Activated B cell treated with CpG ODN at 0.5 μM for 24 hours (primary cell): ENCODE measurements around the gene ARL15. TPM values are rescaled to one million over a fixed set of nuclear protein-coding genes. Genes with fewer than 3 reads are reported as not detected.

ENCODE experiments used
- ATAC-seq: fragments of 200-7000 bp; cut with Tn5 transposase; one replicate; pipeline ENCODE4 v1.10.0; 2021; ENCODE audit warnings: low read depth, mild to moderate bottlenecking, moderate library complexity
- CTCF ChIA-PET: fragments of 350-600 bp; sonication (Branson Sonifier 250); formaldehyde crosslinking; loops from one replicate; lab custom pipeline; 2021; ENCODE audit warnings: antibody characterized with exemption; lab: Charles Lee
- POLR2A ChIA-PET: fragments of 350-600 bp; sonication (Branson Sonifier 250); formaldehyde crosslinking; loops from one replicate; lab custom pipeline; 2021; ENCODE audit warnings: antibody characterized with exemption; lab: Charles Lee
- DNase-seq: peaks from one replicate; pipeline ENCODE4 v3.0.0; 2022
- H3K27ac Mint-ChIP-seq: one replicate; pipeline ENCODE4 v1.8.0; 2020; ENCODE audit warnings: mixed read lengths
- H3K27me3 Mint-ChIP-seq: one replicate; pipeline ENCODE4 v1.8.0; 2021; ENCODE audit warnings: mixed read lengths
- H3K36me3 Mint-ChIP-seq: one replicate; pipeline ENCODE4 v1.8.0; 2021; ENCODE audit warnings: low read depth, mixed read lengths
- H3K4me1 Mint-ChIP-seq: one replicate; pipeline ENCODE4 v1.8.0; 2021; ENCODE audit warnings: mixed read lengths
- H3K4me3 Mint-ChIP-seq: one replicate; pipeline ENCODE4 v1.8.0; 2020; ENCODE audit warnings: mild to moderate bottlenecking, mixed read lengths
- H3K9me3 Mint-ChIP-seq: one replicate; pipeline ENCODE4 v1.8.0; 2020; ENCODE audit warnings: mixed read lengths
- CTCF ChIP-seq: fragments of 200-600 bp; IDR thresholded peaks from one replicate; pipeline ENCODE4 v1.8.0; 2022; ENCODE audit warnings: antibody characterized with exemption, mild to moderate bottlenecking
- intact Hi-C: fragments of 100-400 bp; cut with micrococcal nuclease; formaldehyde crosslinking; loops from one replicate; pipeline ENCODE4 v1.15.1; 2024
- total RNA-seq: library from RNA; stranded (reverse); gene quantifications from 2 replicates; pipeline ENCODE4 v1.2.3, GENCODE V29; 2022

The ARL15 gene
- total RNA-seq, 1 donor from 2014 or later, result 17.5 TPM

- DNase-seq (no peak), ATAC-seq (no peak)
- TF ChIP-seq CTCF, result no peak
- Mint-ChIP-seq H3K9me3 (no peaks in the 10 kb centered on the region), H3K4me1 (no peaks in the 10 kb centered on the region), H3K27me3 (no peaks in the 10 kb centered on the region), H3K27ac (no peak overlapping the region), H3K4me3 (no peak overlapping the region), H3K36me3 (peaks cover 23% of the 10 kb centered on the region)
- intact Hi-C loops, result no loop called here
- ChIA-PET POLR2A (no interaction called here), CTCF (no interaction called here)
Measured at GRCh38 chr5:54148858-54149257, 161.5 kb downstream of the ARL15 start.

- Mint-ChIP-seq H3K36me3 (peaks cover 18% of the 10 kb centered on the region), H3K27me3 (no peaks in the 10 kb centered on the region), H3K27ac (no peak overlapping the region), H3K9me3 (no peaks in the 10 kb centered on the region), H3K4me3 (no peak overlapping the region), H3K4me1 (no peaks in the 10 kb centered on the region)
- intact Hi-C loops, result no loop called here
- DNase-seq (no peak), ATAC-seq (no peak)
- POLR2A ChIA-PET, result no interaction called here
- CTCF ChIA-PET, result no interaction called here
- no peak for TF ChIP-seq CTCF
Measured at GRCh38 chr5:54148067-54148845, 162.1 kb downstream of the ARL15 start.

- Mint-ChIP-seq H3K4me3 (no peak overlapping the region), H3K27me3 (no peaks in the 10 kb centered on the region), H3K9me3 (no peaks in the 10 kb centered on the region), H3K4me1 (no peaks in the 10 kb centered on the region), H3K27ac (no peak overlapping the region), H3K36me3 (peaks cover 23% of the 10 kb centered on the region)
- CTCF ChIA-PET, result no interaction called here
- intact Hi-C loops, result no loop called here
- TF ChIP-seq CTCF, result no peak
- POLR2A ChIA-PET, result no interaction called here
- ATAC-seq, result no peak
- no peak for DNase-seq
Measured at GRCh38 chr5:54146916-54147315, 163.5 kb downstream of the ARL15 start.

- TF ChIP-seq CTCF, result no peak
Measured at GRCh38 chr5:54146390-54146789, 164.0 kb downstream of the ARL15 start.

GRCh38 chr5:54140247-54140840 lies 170.0 kb downstream of the ARL15 start:
- no peaks in the 10 kb centered on the region for H3K27me3 Mint-ChIP-seq
- no peaks in the 10 kb centered on the region for H3K4me1 Mint-ChIP-seq
- H3K27ac Mint-ChIP-seq, result no peak overlapping the region
- intact Hi-C loops, result no loop called here
- ATAC-seq (no peak), DNase-seq (no peak)
- no peaks in the 10 kb centered on the region for H3K9me3 Mint-ChIP-seq
- peaks cover 15% of the 10 kb centered on the region for H3K36me3 Mint-ChIP-seq
- H3K4me3 Mint-ChIP-seq, result no peak overlapping the region
- POLR2A ChIA-PET, result no interaction called here
- no peak for TF ChIP-seq CTCF
- CTCF ChIA-PET, result no interaction called here

More at GRCh38 chr5:54146390-54146789, 164.0 kb downstream of the ARL15 start:
- peaks cover 22% of the 10 kb centered on the region for H3K36me3 Mint-ChIP-seq
- intact Hi-C loops, result no loop called here
- no peaks in the 10 kb centered on the region for H3K27me3 Mint-ChIP-seq
- no peak for DNase-seq
- no peak for ATAC-seq
- H3K4me3 Mint-ChIP-seq, result no peak overlapping the region
- ChIA-PET POLR2A (no interaction called here), CTCF (no interaction called here)
- H3K27ac Mint-ChIP-seq, result no peak overlapping the region
- H3K9me3 Mint-ChIP-seq, result no peaks in the 10 kb centered on the region
- H3K4me1 Mint-ChIP-seq, result no peaks in the 10 kb centered on the region
